GM12878 (cell line): ENCODE data around the gene RPS2. TPM values are rescaled to one million over a fixed set of nuclear protein-coding genes. Genes with fewer than 3 reads are reported as not detected.

ENCODE experiments used
- HDGF ChIP-seq: fragments of 450-650 bp; IDR thresholded peaks from 2 replicates; pipeline ENCODE4 v1.6.1; 2016; ENCODE audit warnings: antibody characterized with exemption
- JUND ChIP-seq: IDR thresholded peaks from 2 replicates; pipeline ENCODE4 v1.6.1; 2012; ENCODE audit warnings: low read depth, mild to moderate bottlenecking, low read length, improper control_type of control experiment, moderate library complexity
- MLLT1 ChIP-seq: fragments of 450-650 bp; IDR thresholded peaks from 2 replicates; pipeline ENCODE4 v1.6.1; 2016; ENCODE audit warnings: mild to moderate bottlenecking
- PAX8 ChIP-seq: fragments of 450-650 bp; IDR thresholded peaks from 2 replicates; pipeline ENCODE4 v1.6.1; 2017; ENCODE audit warnings: mild to moderate bottlenecking, moderate library complexity
- RELB ChIP-seq: fragments of 450-650 bp; IDR thresholded peaks from 2 replicates; pipeline ENCODE4 v1.6.1; 2017; ENCODE audit warnings: low read depth, mild to moderate bottlenecking, moderate library complexity
- SMARCA5 ChIP-seq: fragments of 450-650 bp; IDR thresholded peaks from 2 replicates; pipeline ENCODE4 v1.6.1; 2017; ENCODE audit warnings: mild to moderate bottlenecking
- polyA plus RNA-seq, 11 experiments: library from polyadenylated mRNA; depleted of rRNA in 4 of 11; unstranded in 6 of 11; stranded (reverse) in 5 of 11; fragments of >200 nt; fragmentation: Nextera tagmentation in 4 of 11; fragmentation: Illumina TruSeq in 1 of 11; extraction: Ambion mirVana in 4 of 11; extraction: Trizol in 1 of 11; gene quantifications; 1 replicate in 1 of 11; 2 replicates in 10 of 11; pipeline versions ENCODE4 v1.2.1 to v1.2.3, GENCODE V29; 2011 to 2016; ENCODE audit warnings: inconsistent platforms in 2 of 11, missing spikeins in 2 of 11, low read depth in 1 of 11
- total RNA-seq, 4 experiments: library from RNA; depleted of rRNA in 3 of 4; stranded (reverse); fragments of >200 nt in 3 of 4; fragmentation: Illumina TruSeq in 1 of 4; extraction: Trizol in 1 of 4; gene quantifications; 2 replicates each; pipeline versions ENCODE4 v1.2.1 to v1.2.3, GENCODE V29; 2013 to 2021

Gene RPS2
- total and polyA plus RNA-seq, 10 of the 15 experiments (the other 5 are each of a cell fraction or from before 2014, with no cell fraction given) = 1,295 to 7,121 (median 3,933) TPM

GRCh38 chr16:2004795-2005517 lies 40.3 kb upstream of the RPS2 start (continued):
- TF ChIP-seq JUND (no peak), RELB (no peak), SMARCA5 (no peak), PAX8 (no peak), MLLT1 (no peak), HDGF (no peak)
